Duodenal mucosa (tissue), 2 donors: ENCODE data around the gene GOLGA6L9.
"Not testable (repeated sequence)": the region's sequence is repeated elsewhere in the genome, so short reads cannot be mapped to it uniquely, and the experiment has no call there.

Source experiments
- H3K27ac ChIP-seq: one replicate; pipeline ENCODE4 v1.7.0; 2013; ENCODE audit warnings: low read depth, low read length
- H3K27me3 ChIP-seq, 2 donors: one replicate each; pipeline ENCODE4 v1.7.0; 2013; ENCODE audit warnings: low read length in 2 of 2, control low read depth in 1 of 2; ENCODE audit not compliant: insufficient read depth in 2 of 2, control insufficient read depth in 1 of 2
- H3K36me3 ChIP-seq, 2 donors: one replicate each; pipeline ENCODE4 v1.7.0; 2013; ENCODE audit warnings: low read length in 2 of 2, control low read depth in 1 of 2; ENCODE audit not compliant: insufficient read depth in 2 of 2, control insufficient read depth in 1 of 2
- H3K4me1 ChIP-seq, 2 donors: one replicate each; pipeline ENCODE4 v1.7.0; 2013; ENCODE audit warnings: low read length in 2 of 2, control low read depth in 1 of 2; ENCODE audit not compliant: insufficient read depth in 2 of 2, control insufficient read depth in 1 of 2
- H3K4me3 ChIP-seq, 2 donors: one replicate each; pipeline ENCODE4 v1.7.0; 2013; ENCODE audit warnings: low read length in 2 of 2, low read depth in 1 of 2
- H3K9ac ChIP-seq, 2 donors: one replicate each; pipeline ENCODE4 v1.7.0; 2013; ENCODE audit warnings: low read length in 2 of 2, low read depth in 1 of 2
- H3K9me3 ChIP-seq, 2 donors: one replicate each; pipeline ENCODE4 v1.7.0; 2013; ENCODE audit warnings: low read length in 2 of 2, control low read depth in 1 of 2; ENCODE audit not compliant: control insufficient read depth in 1 of 2

Gene GOLGA6L9

DNA sequence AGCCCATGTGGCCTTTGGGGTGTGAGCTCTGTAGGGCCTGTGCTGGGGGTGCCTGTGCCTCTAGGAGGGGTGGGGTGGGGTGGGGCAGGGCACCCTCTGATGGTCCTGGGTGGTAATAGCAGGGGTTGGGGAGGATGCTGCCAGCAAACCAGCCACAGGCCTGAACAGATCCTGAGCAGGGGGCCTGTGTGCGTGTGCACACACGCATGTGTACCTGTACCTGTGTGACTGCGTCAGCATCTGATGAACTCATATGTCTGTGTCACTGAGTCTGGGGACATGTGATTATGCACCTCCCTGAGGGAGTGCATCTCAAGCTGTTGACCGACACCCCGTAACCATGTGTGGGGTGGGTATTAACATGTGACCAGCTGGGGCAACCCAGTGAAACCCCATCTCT is 36.0 kb downstream of the GOLGA6L9 start:
- H3K4me1 ChIP-seq, H3K4me3 ChIP-seq, H3K9ac ChIP-seq, H3K27me3 ChIP-seq, H3K9me3 ChIP-seq, H3K27ac ChIP-seq, H3K36me3 ChIP-seq: not testable (repeated sequence)

GRCh38 chr15:82468205-82468604 is 38.6 kb downstream of the GOLGA6L9 start:
- not testable (repeated sequence) for H3K36me3 ChIP-seq, H3K4me1 ChIP-seq, H3K4me3 ChIP-seq, H3K27me3 ChIP-seq, H3K9me3 ChIP-seq, H3K9ac ChIP-seq, H3K27ac ChIP-seq

DNA sequence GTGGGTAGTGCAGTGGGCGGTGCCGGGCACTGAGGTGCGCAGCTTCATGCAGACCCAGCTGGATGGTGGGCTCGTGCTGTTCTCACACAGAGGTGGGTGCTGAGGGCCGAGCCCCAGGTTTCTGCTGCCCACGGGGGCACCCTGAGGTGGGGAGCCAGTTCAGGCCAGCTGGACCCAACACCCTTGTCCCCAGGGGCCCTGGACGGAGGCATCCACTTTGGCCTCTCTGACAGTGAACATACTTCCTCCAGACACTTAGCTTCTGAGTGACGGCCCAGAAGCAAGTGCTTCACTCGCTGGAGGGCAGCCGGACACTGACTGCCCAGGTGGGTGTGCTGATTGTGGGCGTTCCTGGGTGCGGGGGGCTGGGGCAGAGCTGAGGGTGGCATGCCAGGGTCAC is 39.8 kb downstream of the GOLGA6L9 start:
- not testable (repeated sequence) for H3K9me3 ChIP-seq, H3K36me3 ChIP-seq, H3K4me1 ChIP-seq, H3K27me3 ChIP-seq, H3K27ac ChIP-seq, H3K4me3 ChIP-seq, H3K9ac ChIP-seq

GRCh38 chr15:82472269-82472982 is 42.8 kb downstream of the GOLGA6L9 start:
- not testable (repeated sequence) for H3K27ac ChIP-seq, H3K36me3 ChIP-seq, H3K27me3 ChIP-seq, H3K9ac ChIP-seq, H3K9me3 ChIP-seq, H3K4me3 ChIP-seq, H3K4me1 ChIP-seq

DNA sequence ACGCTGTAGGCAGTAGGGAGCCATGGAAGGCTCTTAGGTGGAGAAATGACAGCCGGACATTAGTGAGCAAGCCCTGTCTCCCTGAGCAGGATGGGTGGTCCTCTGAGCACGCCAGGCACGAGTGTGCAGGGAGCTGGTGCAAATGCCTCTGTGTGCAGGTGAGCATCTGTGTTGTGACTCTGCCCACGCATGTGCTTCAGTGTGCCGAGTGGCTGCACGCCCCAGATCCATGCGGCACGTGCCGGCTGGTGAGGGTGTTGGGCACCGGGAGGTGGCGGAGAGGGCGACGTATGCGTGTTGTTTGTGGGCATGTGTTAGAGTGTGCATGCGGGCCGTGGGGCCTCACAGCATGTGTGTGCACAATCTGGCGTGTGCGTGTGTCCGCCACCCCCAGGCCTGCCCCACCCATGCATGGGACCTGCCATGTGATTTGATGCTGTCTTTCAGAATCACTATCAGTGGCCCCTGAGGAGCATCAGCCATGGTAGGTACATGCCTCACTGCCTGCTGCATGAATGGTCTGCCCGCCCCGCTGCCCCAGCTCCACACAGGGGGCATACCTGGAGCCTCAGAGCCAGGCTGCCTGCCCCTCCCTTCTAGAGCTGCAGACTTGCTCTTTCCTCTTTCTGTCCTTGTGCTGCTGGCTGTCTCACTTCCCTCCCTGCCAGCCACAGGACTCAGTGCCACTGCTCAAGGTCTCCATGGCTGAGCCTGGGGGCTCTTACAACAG is 45.1 kb downstream of the GOLGA6L9 start:
- not testable (repeated sequence) for H3K9me3 ChIP-seq, H3K4me3 ChIP-seq, H3K36me3 ChIP-seq, H3K4me1 ChIP-seq, H3K27me3 ChIP-seq, H3K27ac ChIP-seq, H3K9ac ChIP-seq

DNA sequence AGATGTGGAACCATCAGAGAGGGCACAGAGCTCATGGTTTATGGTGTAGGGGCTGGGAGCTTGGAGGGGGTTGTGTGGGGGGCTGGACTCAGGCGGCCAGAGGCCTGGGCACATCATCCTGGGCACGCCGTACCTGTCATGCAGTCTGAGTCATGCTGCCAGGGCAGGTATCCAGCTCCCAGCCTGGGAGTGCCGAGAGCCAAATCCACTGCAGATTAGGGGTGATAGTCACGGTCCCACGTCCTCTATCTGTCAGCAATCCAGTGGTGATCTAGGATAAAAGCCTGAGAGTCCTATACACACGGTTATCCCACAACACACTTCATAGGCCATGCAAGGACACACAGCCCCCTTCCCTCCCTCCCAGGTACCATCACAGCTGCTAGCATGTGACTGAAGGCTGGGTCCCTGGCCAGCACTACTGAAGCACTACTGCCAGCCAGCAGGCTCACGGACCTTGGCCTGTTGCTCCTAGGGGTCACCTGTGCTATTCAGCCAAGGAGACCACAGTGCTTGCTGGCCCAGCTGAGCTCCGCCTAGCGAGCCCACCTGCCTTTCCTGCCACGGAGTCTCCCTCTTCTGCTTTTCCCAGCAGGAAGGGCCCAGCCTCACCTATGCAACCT is 45.8 kb downstream of the GOLGA6L9 start:
- H3K36me3 ChIP-seq, H3K9me3 ChIP-seq, H3K27me3 ChIP-seq, H3K9ac ChIP-seq, H3K4me3 ChIP-seq, H3K27ac ChIP-seq, H3K4me1 ChIP-seq: not testable (repeated sequence)

- not testable (repeated sequence) for H3K9ac ChIP-seq, H3K4me1 ChIP-seq, H3K9me3 ChIP-seq, H3K36me3 ChIP-seq, H3K27me3 ChIP-seq, H3K27ac ChIP-seq, H3K4me3 ChIP-seq
Observed at GRCh38 chr15:82476697-82477342, 47.2 kb downstream of the GOLGA6L9 start.

DNA sequence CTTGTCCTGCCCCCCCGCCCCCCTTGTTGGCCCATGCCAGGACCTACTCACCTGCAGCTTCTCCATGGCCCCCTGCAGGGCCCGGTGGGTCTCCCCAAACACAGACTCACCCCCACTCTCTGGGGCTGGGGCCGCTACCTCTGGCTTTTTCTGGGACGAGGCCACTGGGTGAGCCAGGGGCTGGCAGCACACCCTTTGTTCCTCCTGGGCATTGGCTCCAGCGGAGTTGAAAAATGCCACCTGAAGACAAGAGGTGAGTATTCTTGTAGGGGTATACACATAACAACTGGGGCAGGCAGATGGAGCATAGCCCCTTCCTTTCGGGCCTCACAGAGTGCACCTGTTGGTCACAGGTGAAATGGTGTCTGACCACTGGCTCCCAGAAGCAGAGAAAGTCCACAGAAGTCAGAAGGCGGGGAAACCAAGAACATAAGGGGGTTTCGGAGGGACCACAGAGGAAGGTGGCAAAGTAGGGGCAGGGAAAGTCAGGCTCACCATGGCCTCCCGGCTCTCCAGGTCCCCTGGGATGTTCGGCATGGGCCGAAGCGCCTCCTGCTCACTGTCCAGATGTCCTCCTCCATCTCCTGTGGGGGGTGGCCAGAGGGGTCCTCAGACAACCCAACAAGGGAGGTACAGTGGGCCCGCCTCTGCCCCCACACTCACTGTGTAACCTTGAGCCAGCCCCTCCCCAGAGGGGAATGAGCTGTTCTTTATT is 47.9 kb downstream of the GOLGA6L9 start:
- H3K4me3 ChIP-seq, H3K9ac ChIP-seq, H3K27me3 ChIP-seq, H3K4me1 ChIP-seq, H3K27ac ChIP-seq, H3K36me3 ChIP-seq, H3K9me3 ChIP-seq: not testable (repeated sequence)
